CD14-positive monocyte (primary cell): ENCODE data around the gene KIF13A. TPM values are rescaled to one million over a fixed set of nuclear protein-coding genes. Genes with fewer than 3 reads are reported as not detected.
A peak's percentile ranks its signal among the peaks of the same experiment; 100 is the strongest.

Experiments used
- DNase-seq, 3 donors: peaks; one replicate each; pipeline ENCODE4 v3.0.0-alpha.2; 2011 to 2022
- H2AFZ ChIP-seq: 2 replicates; pipeline ENCODE4 v1.6.0; 2012; ENCODE audit warnings: mild to moderate bottlenecking, low read depth, low read length, inconsistent platforms; ENCODE audit not compliant: insufficient read depth, poor library complexity, severe bottlenecking
- H3K27ac ChIP-seq, 2 donors: 1 replicate in 1 of 2; 2 replicates in 1 of 2; pipeline ENCODE4 v1.5.1; 2012 to 2013; ENCODE audit warnings: low read length in 2 of 2, control low read depth in 1 of 2, inconsistent platforms in 1 of 2, low read depth in 1 of 2, mild to moderate bottlenecking in 1 of 2
- H3K27me3 ChIP-seq, 2 donors: one replicate each; pipeline versions ENCODE4 v1.6.0 to v1.6.1; 2011 to 2013; ENCODE audit warnings: low read length in 2 of 2; ENCODE audit not compliant: control insufficient read depth in 2 of 2, insufficient read depth in 2 of 2
- H3K36me3 ChIP-seq, 2 donors: replicated peaks in 1 of 2; 1 replicate in 1 of 2; 2 replicates in 1 of 2; pipeline versions ENCODE4 v1.5.1 to v1.6.1; 2012 to 2013; ENCODE audit warnings: low read length in 2 of 2, control low read depth in 1 of 2, inconsistent platforms in 1 of 2, mild to moderate bottlenecking in 1 of 2; ENCODE audit not compliant: insufficient read depth in 2 of 2, control insufficient read depth in 1 of 2
- H3K4me1 ChIP-seq, 2 donors: 1 replicate in 1 of 2; 2 replicates in 1 of 2; pipeline versions ENCODE4 v1.5.1 to v1.6.1; 2012 to 2013; ENCODE audit warnings: low read length in 2 of 2, control low read depth in 1 of 2, inconsistent platforms in 1 of 2, mild to moderate bottlenecking in 1 of 2, moderate library complexity in 1 of 2; ENCODE audit not compliant: insufficient read depth in 2 of 2, control insufficient read depth in 1 of 2
- H3K4me2 ChIP-seq: replicated peaks from 2 replicates; pipeline ENCODE3; 2012; ENCODE audit warnings: low read length, moderate library complexity, mild to moderate bottlenecking; ENCODE audit not compliant: poor library complexity, severe bottlenecking; ENCODE audit errors: extremely low read depth
- H3K4me3 ChIP-seq, 3 experiments: fragments of 200-600 bp in 1 of 3; sonication (generic) in 1 of 3; replicated peaks in 1 of 3; 1 replicate in 2 of 3; 2 replicates in 1 of 3; pipeline ENCODE4 v1.5.1; 2011 to 2013; ENCODE audit warnings: low read length in 3 of 3, mild to moderate bottlenecking in 3 of 3, control low read depth in 2 of 3, low read depth in 2 of 3, inconsistent platforms in 1 of 3, moderate library complexity in 1 of 3
- H3K79me2 ChIP-seq: 2 replicates; pipeline ENCODE4 v1.6.0; 2012; ENCODE audit warnings: mild to moderate bottlenecking, control low read depth, inconsistent platforms, low read length, moderate library complexity; ENCODE audit not compliant: insufficient read depth
- H3K9ac ChIP-seq: 2 replicates; pipeline ENCODE4 v1.6.0; 2017; ENCODE audit warnings: low read length, mild to moderate bottlenecking; ENCODE audit not compliant: insufficient read depth, poor library complexity, severe bottlenecking
- H3K9me3 ChIP-seq, 2 donors: replicated peaks in 1 of 2; 1 replicate in 1 of 2; 2 replicates in 1 of 2; pipeline versions ENCODE4 v1.5.1 to v1.6.1; 2012 to 2013; ENCODE audit warnings: low read length in 2 of 2, control low read depth in 1 of 2; ENCODE audit not compliant: control insufficient read depth in 1 of 2, insufficient read depth in 1 of 2
- H4K20me1 ChIP-seq: 2 replicates; pipeline ENCODE4 v1.6.0; 2012; ENCODE audit warnings: mild to moderate bottlenecking, low read length, control low read depth, moderate library complexity; ENCODE audit not compliant: insufficient read depth
- H3K27ac Mint-ChIP-seq, 7 donors: one replicate each; pipeline ENCODE4 v1.8.0; 2020; ENCODE audit warnings: mild to moderate bottlenecking in 7 of 7, mixed read lengths in 7 of 7, moderate library complexity in 6 of 7, inconsistent platforms in 2 of 7
- H3K27me3 Mint-ChIP-seq, 3 donors: one replicate each; pipeline ENCODE4 v1.8.0; 2021 to 2022; ENCODE audit warnings: low read depth in 3 of 3, mild to moderate bottlenecking in 3 of 3, mixed read lengths in 3 of 3, moderate library complexity in 3 of 3, inconsistent platforms in 1 of 3
- H3K36me3 Mint-ChIP-seq, 2 donors: one replicate each; pipeline ENCODE4 v1.8.0; 2020; ENCODE audit warnings: mixed read lengths in 2 of 2, inconsistent platforms in 1 of 2, mild to moderate bottlenecking in 1 of 2
- H3K4me1 Mint-ChIP-seq: one replicate; pipeline ENCODE4 v1.8.0; 2020; ENCODE audit warnings: mild to moderate bottlenecking, mixed read lengths
- H3K4me3 Mint-ChIP-seq, 2 donors: one replicate each; pipeline ENCODE4 v1.8.0; 2020; ENCODE audit warnings: mild to moderate bottlenecking in 2 of 2, mixed read lengths in 2 of 2, moderate library complexity in 1 of 2
- H3K9me3 Mint-ChIP-seq, 7 donors: one replicate each; pipeline ENCODE4 v1.8.0; 2020 to 2022; ENCODE audit warnings: mixed read lengths in 7 of 7, mild to moderate bottlenecking in 6 of 7, moderate library complexity in 6 of 7, inconsistent platforms in 2 of 7
- WGBS: methylation state at CpG from one replicate; pipeline ENCODE4 v1.1.5; 2013; ENCODE audit warnings: missing lambda C conversion rate; ENCODE audit not compliant: insufficient coverage; 5-methylcytosine and 5-hydroxymethylcytosine counted together
- intact Hi-C, 2 donors: fragments of 100-400 bp; cut with micrococcal nuclease; formaldehyde crosslinking; loops; one replicate each; pipeline versions ENCODE4 v1.15.0 to v1.15.1; 2023
- polyA plus RNA-seq, 3 donors: library from polyadenylated mRNA; depleted of rRNA in 1 of 3; unstranded in 2 of 3; stranded (reverse) in 1 of 3; fragments of 300-500 nt in 2 of 3; fragments of >200 nt in 1 of 3; fragmentation: Illumina TruSeq in 2 of 3; gene quantifications; 1 replicate in 2 of 3; 2 replicates in 1 of 3; pipeline ENCODE4 v1.2.3, GENCODE V29; 2012 to 2021
- TF ChIP-seq, protein P1 (sequence below): fragments of 200-600 bp; IDR thresholded peaks from one replicate; pipeline ENCODE4 v1.8.0; 2022; ENCODE audit warnings: antibody characterized with exemption, mild to moderate bottlenecking

The KIF13A gene
- polyA plus RNA-seq, 3 donors: 2.9 to 28.4 (median 6.0) TPM

DNA sequence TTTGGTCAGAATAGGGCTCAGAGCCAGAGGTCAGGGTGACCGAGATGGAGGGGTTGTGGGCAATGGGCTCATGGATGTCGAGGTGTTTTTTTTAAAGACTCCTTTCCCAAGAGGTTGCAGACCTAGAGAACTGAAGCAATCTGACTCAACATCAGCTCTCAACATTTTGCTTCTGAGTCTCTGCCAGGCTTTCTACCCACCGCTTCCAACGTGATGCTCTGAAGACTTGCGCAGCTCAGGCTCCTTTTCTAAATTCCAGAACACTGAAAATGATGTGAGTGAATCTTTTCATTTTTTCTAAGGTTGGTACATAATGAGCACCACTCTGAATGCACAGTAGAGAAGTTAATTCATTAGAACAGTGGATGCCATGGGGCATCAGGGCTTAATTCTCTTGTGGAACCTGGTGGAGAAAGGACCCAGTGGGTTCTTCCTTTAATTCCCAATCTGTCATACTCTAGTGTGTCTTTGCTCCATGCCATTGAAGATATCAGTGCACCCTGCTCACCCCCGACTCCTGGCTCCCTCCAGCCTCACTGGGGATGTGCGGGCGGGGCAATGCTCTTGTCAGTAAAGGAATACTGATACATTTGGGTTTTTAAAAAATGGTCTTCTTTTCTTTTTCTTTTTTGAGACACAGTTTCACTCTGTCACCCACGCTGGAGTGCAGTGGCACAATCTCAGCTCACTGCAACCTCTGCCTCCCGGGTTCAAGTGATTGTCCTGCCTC lies 17.0 kb upstream of the KIF13A start:
- Mint-ChIP-seq H3K4me3 (no peak overlapping the region), H3K9me3 (no peaks in the 10 kb centered on the region), H3K27me3 (peaks cover 3 to 5% (median 4%) of the 10 kb centered on the region in 3 donors), H3K36me3 (no peaks in the 10 kb centered on the region), H3K4me1 (no peaks in the 10 kb centered on the region), H3K27ac (peak overlapping the region in 1 of 7 donors; percentile 81)
- Histone ChIP-seq H3K9me3 (no peaks in the 10 kb centered on the region), H3K9ac (no peak overlapping the region), H3K4me3 (no peak overlapping the region), H3K79me2 (no peaks in the 10 kb centered on the region), H4K20me1 (no peaks in the 10 kb centered on the region), H3K27ac (no peak overlapping the region), H3K4me1 (no peaks in the 10 kb centered on the region), H2AFZ (no peak overlapping the region), H3K36me3 (no peaks in the 10 kb centered on the region), H3K27me3 (no peaks in the 10 kb centered on the region), H3K4me2 (no peak overlapping the region)
- DNase-seq: no peak
- intact Hi-C loops: no loop called here
- 100% methylated on average over 1 of the region's 10 CpGs for WGBS
- TF ChIP-seq, protein P1, sequence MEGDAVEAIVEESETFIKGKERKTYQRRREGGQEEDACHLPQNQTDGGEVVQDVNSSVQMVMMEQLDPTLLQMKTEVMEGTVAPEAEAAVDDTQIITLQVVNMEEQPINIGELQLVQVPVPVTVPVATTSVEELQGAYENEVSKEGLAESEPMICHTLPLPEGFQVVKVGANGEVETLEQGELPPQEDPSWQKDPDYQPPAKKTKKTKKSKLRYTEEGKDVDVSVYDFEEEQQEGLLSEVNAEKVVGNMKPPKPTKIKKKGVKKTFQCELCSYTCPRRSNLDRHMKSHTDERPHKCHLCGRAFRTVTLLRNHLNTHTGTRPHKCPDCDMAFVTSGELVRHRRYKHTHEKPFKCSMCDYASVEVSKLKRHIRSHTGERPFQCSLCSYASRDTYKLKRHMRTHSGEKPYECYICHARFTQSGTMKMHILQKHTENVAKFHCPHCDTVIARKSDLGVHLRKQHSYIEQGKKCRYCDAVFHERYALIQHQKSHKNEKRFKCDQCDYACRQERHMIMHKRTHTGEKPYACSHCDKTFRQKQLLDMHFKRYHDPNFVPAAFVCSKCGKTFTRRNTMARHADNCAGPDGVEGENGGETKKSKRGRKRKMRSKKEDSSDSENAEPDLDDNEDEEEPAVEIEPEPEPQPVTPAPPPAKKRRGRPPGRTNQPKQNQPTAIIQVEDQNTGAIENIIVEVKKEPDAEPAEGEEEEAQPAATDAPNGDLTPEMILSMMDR: no peak

DNA sequence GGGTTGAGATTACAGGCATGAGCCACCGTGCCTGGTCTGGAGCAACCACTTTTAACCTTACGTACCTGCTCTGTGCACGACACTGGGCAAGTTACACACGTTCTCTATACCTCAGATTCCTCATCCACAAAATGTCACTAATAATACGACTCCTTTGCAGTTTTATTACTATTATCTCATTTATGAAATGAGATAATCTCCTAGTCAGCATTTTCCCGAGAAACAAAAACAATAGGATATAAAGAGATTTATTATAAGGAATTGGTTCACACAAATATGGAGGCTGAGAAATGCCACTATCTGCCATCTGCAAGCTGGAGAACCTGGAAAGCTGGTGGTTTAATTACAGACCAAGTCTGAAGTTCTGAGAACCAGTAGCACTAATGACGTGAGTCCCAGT lies 12.0 kb upstream of the KIF13A start:
- Histone ChIP-seq H3K4me3 (no peak overlapping the region), H4K20me1 (no peaks in the 10 kb centered on the region), H3K9ac (no peak overlapping the region), H3K4me2 (no peak overlapping the region), H3K27me3 (no peaks in the 10 kb centered on the region), H3K9me3 (no peaks in the 10 kb centered on the region), H3K79me2 (no peaks in the 10 kb centered on the region), H3K4me1 (peaks cover 9 to 18% of the 10 kb centered on the region in 2 donors), H2AFZ (no peak overlapping the region), H3K36me3 (no peaks in the 10 kb centered on the region), H3K27ac (no peak overlapping the region)
- 77% methylated on average over 3 of the region's 7 CpGs for WGBS
- no peak overlapping the region for H3K4me3 Mint-ChIP-seq
- peaks cover 6 to 8% (median 6%) of the 10 kb centered on the region in 3 donors for H3K27me3 Mint-ChIP-seq
- peaks cover 0 to 2% (median 0%) of the 10 kb centered on the region in 7 donors for H3K9me3 Mint-ChIP-seq
- DNase-seq: no peak
- intact Hi-C loops: loop anchor here in 1 of 2 donors (10.0 kb wide), 2 partner anchors 85 to 125 kb away; partner anchors contain the start of gene NHLRC1
- H3K27ac Mint-ChIP-seq: no peak overlapping the region
- TF ChIP-seq, protein P1: no peak
- H3K36me3 Mint-ChIP-seq: no peaks in the 10 kb centered on the region
- H3K4me1 Mint-ChIP-seq: peaks cover 19% of the 10 kb centered on the region
